ENCODE results near the gene BMP10.
"Not testable (repeated sequence)": the region's sequence is repeated elsewhere in the genome, so short reads cannot be mapped to it uniquely, and the experiment has no call there.

Gene BMP10

DNA sequence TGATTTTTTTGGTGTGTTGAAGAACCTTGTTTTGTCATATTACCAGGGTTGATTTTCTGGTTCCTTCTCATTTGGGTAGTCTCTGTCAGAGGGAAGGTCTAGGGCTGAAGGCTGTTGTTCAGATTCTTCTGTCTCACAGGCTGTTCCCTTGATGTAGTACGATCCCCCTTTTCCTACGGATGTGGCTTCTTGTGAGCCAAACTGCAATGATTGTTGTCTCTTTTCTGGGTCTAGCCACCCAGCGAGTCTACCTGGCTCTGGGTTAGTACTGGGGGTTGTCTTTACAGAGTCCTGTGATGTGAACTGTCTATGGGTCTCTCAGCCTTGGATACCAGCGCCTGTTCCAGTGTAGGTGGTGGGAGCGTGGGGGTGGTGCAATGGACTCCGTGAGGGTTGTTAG is 24.8 kb upstream of the BMP10 start:
- not testable (repeated sequence) for DNase-seq (ENCODE audit: low read depth)

DNA sequence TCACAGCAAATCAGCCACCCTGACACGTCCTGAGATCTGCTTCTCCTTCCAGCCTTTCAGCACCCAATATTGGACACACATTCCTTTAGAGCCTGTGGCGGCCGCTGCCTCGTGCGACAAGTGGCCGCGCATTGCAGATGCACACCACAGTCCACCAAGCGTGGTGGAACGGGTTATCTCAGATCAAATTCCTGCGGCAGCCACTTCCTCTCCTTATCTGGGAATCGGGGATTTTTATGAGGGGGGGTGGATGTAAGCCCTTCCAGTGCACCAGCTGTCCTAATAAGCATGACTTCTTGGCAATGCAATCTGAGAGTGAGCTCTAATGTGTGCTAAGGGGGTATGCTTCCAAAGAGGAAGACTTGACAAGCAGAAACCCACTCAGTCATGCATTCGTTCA is 18.3 kb upstream of the BMP10 start:
- no peak for DNase-seq (ENCODE audit: low read depth)

GRCh38 chr2:68889021-68889420 is 17.8 kb upstream of the BMP10 start:
- DNase-seq (ENCODE audit: low read depth) = no peak

DNA sequence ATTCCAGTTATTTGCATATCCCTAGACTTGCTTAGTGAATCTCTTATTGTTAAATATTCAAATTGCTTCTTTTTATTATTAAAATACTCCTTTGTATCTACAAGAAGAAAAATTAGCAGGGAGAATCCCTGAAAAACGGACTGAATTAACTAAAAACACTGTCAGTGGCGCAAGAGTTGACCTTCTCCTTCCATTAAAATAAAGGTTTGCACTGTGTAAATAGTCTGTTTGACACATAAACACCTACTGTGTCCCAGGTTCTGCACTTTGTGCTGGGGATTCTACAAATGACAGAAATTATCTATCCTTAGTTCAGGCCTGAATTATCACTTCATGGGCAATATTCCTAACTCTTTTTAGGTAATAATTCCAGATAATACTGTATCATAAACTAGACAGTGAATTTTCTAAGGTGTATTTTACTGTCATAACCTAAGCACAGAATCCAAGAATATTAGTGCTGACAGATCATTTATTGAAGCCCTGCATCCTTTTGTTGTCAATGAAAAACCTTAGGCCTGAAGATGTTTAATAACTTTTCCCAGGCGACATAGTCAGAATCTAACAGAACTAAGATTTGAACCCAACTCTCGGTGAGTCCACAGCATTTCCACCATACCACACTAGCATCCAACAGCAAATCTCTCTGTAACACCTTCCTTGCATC is 17.0 kb upstream of the BMP10 start:
- no peak for DNase-seq (ENCODE audit: low read depth)

DNA sequence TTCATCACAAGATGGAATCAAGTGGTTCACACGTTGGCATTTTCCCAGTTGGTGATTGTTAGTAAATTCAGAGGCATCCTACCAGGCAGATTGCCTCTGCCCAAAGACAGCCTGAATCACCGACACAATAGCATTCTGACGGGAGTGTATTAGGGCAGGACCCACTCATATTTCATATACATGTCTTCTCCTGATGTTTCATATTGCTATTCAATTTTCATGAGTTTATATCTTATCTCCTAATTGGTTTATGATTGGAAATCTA is 14.5 kb upstream of the BMP10 start:
- no peak for DNase-seq (ENCODE audit: low read depth)

DNA sequence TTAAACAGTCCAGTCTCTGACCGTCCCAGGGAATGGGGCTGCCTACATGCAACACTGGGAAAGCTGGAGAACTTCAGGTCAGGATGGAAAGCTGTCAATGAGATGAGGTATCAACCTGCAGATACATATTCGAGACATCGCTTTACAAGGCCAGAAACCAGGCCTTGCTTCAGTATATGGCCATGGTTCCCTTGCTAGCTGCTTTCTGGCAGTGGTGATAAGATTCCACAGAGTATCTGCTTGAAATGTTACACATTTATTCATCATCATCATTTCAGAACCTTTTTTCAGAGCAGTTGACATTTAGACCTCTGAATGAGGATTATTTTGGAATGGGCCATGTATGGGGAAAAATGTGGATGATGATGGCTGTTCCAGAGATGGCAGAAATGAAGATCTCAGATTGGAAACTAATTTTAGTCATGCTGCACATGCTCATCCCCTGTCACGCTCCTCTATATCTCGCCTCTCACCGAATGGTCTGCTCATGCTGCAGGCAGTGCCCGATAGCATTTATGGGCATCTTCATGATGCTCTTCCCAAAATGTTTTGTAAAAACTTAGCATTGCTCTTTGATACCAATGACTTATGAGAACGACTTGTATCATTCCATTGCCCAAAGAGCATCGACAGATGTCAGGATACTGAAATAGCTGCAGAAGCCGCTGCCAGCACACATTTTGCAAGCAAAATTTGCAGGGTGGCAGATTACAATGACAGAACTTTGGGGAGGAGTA is 14.0 kb upstream of the BMP10 start:
- DNase-seq (ENCODE audit: low read depth) = no peak

DNA sequence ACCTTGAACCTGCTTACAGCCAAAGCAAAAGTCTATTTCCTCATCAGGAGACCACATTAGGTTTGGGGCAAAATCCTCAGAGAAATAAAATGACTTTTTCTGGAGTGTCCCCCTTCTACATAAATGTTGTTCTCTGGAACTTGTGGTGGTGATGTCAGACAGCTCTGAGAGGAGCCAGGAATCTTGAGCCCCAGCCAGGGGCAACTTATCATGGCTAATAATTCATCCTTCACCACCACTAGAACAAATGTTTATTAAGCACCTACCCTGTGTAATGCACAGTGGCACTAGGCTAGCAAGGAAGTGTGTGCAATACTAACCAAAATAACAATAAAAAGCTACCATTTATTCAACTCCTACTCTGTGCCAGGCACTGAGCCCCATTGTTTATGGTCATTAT is 9.0 kb upstream of the BMP10 start:
- DNase-seq (ENCODE audit: low read depth) = no peak

GRCh38 chr2:68879296-68879695 is 8.1 kb upstream of the BMP10 start:
- DNase-seq (ENCODE audit: low read depth) = no peak

DNA sequence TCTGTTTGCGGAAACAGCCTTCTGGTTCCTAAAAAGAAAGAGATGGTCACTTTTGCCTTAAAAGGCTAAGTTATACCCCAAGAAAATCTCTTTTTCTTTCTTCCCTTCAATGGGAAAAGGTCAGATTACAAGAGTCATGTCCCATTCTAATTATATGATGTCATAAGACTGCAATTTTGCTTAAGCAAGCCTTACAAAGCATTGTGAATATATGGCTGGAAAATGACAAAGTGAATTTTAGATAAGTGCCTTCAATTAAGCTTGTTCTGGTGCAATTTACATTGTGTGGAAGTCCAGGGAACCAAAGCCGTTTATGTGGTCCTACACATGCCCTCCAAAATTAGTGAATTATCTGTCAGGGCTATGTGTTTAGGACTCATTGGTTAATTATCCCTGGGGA is 7.6 kb upstream of the BMP10 start:
- DNase-seq (ENCODE audit: low read depth) = no peak

- DNase-seq (ENCODE audit: low read depth) = no peak
These were observed 7.0 kb upstream of the BMP10 start for GRCh38 chr2:68878071-68878711.

DNA sequence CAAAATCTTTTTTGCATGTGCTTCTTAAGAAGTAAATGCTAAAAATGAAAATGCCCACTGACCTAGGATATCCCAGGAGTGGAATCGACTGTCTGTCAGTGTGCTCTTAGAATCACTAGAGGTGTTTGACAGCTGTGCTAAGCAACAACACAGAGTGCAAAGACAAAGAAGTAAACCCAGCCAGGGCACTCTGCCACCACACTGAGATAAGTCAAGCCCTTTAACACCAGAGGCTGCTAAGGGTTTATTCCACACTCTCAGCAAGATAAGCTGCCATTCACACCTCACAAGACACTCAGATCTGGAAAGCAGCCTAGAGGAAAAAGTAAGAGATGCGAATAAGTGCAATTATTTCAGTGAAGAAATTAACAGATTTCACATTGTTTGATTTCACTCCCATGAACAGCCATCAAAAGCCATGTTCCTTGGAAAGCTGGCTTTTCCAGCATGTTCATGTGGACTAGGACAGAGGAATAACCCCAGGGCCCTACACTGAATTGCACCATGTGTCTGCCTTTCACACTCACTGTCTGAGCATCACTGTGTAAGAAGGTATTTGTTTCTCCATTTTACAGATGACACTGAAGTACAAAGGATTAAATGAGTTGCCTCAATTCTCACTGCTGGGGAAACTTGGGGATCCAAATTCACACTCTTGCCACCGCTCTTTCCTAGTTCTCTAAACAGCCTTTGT is 6.0 kb upstream of the BMP10 start:
- no peak for DNase-seq (ENCODE audit: low read depth)

GRCh38 chr2:68870215-68870614 is 982 bp downstream of the BMP10 start:
- DNase-seq (ENCODE audit: low read depth) = no peak

- DNase-seq (ENCODE audit: low read depth) = no peak
These were observed 6.1 kb downstream of the BMP10 start for GRCh38 chr2:68865108-68865507.

- DNase-seq (ENCODE audit: low read depth) = no peak
These were observed 7.2 kb downstream of the BMP10 start for GRCh38 chr2:68863996-68864395.

- no peak for DNase-seq (ENCODE audit: low read depth)
These were observed 8.3 kb downstream of the BMP10 start for GRCh38 chr2:68862889-68863288.

GRCh38 chr2:68861330-68861729 is 9.9 kb downstream of the BMP10 start:
- DNase-seq (ENCODE audit: low read depth) = no peak

- no peak for DNase-seq (ENCODE audit: low read depth)
These were observed 11.1 kb downstream of the BMP10 start for GRCh38 chr2:68860111-68860510.

DNA sequence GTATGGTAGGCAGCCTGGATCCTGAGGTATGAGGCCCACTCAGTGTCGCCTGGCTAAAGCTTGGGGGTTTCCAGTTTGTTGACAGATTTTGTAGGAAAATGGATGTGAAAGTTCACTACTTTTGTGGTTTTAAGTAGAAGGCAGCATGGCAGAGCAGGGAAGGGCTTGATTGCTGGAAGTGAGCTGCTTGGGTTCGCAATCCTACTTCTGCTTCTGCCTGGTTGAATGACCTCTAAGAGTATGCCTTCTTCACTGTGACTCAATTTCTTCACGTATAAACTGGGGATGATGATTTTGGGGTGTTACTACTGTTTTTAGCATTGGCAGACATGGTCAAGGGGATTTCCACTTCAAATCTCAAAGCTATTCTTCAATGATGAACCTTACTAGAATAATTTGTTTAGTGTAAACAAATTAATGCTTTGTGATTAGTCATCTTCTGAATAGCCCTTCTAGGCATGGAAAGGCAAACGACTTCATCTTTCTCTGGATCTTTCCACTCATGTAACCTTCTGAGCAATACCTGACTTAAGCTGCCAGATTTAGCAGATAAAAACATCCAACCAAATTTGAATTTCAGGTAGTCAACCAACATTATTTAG is 13.2 kb downstream of the BMP10 start:
- DNase-seq (ENCODE audit: low read depth) = no peak

DNA sequence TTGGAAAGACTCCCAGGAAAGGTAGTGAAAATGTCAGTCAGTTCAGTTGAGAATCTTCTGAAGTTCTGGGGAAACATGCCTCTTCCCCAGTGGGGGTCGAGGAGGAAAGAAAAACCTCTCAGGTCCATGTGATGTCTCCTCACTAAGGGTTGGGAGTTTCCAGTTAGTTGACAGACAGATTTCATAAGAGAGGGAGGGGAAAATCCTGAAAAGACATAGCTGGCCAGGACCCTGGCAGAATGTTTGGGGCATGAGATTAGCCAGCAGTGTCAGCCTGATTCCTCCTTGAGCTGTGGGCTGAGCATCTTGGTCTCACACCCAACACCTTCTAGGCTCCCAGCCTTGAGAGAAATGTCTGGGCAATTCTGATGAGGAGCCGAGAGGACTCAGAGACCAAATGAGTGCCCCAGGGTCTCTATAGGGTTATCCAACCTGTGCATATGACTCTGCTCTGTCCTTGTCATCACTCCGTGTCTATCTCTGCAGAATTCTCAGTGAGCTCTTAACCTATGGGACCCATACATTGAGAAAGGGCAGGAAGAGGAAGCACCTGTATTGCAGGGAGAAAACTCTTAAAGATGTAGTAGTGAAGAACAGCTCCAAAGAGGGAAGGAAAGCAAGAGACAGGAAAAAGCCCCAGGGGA is 13.9 kb downstream of the BMP10 start:
- no peak for DNase-seq (ENCODE audit: low read depth)

GRCh38 chr2:68855550-68855949 is 15.6 kb downstream of the BMP10 start:
- DNase-seq (ENCODE audit: low read depth) = no peak

DNA sequence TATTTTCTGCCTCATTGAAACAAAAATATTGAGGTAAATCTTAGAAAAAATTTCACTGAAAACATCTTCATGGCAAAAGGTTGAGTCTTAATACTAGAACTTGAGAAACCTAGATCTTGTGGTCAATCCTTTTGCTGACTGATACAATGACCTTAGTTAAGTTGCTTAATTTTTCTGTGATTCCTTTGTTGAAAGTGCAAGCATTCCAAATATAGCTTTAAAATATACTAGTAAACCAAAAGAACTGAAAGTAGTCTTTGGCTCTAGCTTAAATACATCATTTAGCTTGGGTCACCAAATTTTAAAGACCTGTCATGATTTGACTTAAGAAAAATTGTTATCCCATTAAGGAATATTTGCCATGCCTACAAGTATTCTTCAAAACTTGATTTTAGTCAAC is 16.7 kb downstream of the BMP10 start:
- DNase-seq (ENCODE audit: low read depth) = no peak

- DNase-seq (ENCODE audit: low read depth) = no peak
These were observed 17.3 kb downstream of the BMP10 start for GRCh38 chr2:68853915-68854314.
